ENCODE data around the gene COG5. TPM values are rescaled to one million over a fixed set of nuclear protein-coding genes. Genes with fewer than 3 reads are reported as not detected.
A peak's percentile ranks its signal among the peaks of the same experiment; 100 is the strongest.

COG5 gene
- total and polyA plus RNA-seq, 2 of the 4 experiments (the other 2 are of a cell fraction) = 18.5 to 27.4 TPM

GRCh38 chr7:107208024-107208521 lies 355.6 kb downstream of the COG5 start:
- Histone ChIP-seq H4K5ac (ENCODE audit: low read depth, low read length) (no peak overlapping the region), H3K79me1 (ENCODE audit: low read depth in 1 of 2, low read length in 2 of 2) (no peaks in the 10 kb centered on the region; a peak in 1 of 4 replicates), H3K4me3 (ENCODE audit: insufficient read depth, low read depth, low read length) (no peak overlapping the region), H2BK20ac (ENCODE audit: low read depth, low read length) (no peak overlapping the region), H3K4me2 (ENCODE audit: low read depth, low read length) (no peak overlapping the region), H4K20me1 (ENCODE audit: insufficient read depth, low read length) (no peaks in the 10 kb centered on the region), H3K9me3 (ENCODE audit: control insufficient read depth, insufficient read depth, low read length) (no peaks in the 10 kb centered on the region), H3K18ac (ENCODE audit: low read depth, low read length) (no peak overlapping the region), H3K23ac (ENCODE audit: low read depth, low read length) (no peak overlapping the region), H3K27ac (ENCODE audit: insufficient read depth, low read length) (no peak overlapping the region), H2AK9ac (replicated peaks; ENCODE audit: low read depth, low read length, poor library complexity) (no peak overlapping the region), H3K14ac (replicated peaks; ENCODE audit: low read depth, low read length) (0 out of 2 replicates have a peak overlapping the region, but pooled peaks have one; percentile 17), H3K56ac (ENCODE audit: extremely low read depth, insufficient read depth, low read length) (no peak overlapping the region), H3K4ac (ENCODE audit: low read depth, low read length) (no peak overlapping the region), H3K36me3 (ENCODE audit: control insufficient read depth, insufficient read depth, low read length) (peaks cover 22% of the 10 kb centered on the region), H3K27me3 (ENCODE audit: control insufficient read depth, insufficient read depth, low read length) (no peaks in the 10 kb centered on the region), H3K9me1 (ENCODE audit: insufficient read depth, low read length) (peaks cover 6% of the 10 kb centered on the region), H3K4me1 (ENCODE audit: control insufficient read depth, insufficient read depth, low read length) (peaks cover 4% of the 10 kb centered on the region; the same call in 1 of the 2 replicates), H4K8ac (ENCODE audit: low read depth in 2 of 2, low read length in 2 of 2) (no peak overlapping the region), H2BK5ac (ENCODE audit: low read depth, low read length, poor library complexity, severe bottlenecking) (no peak overlapping the region), H4K91ac (ENCODE audit: insufficient read depth, low read depth, low read length) (no peak overlapping the region), H2BK120ac (ENCODE audit: low read depth, low read length) (no peak overlapping the region), H3K9ac (ENCODE audit: low read depth, low read length) (no peak overlapping the region), H2BK15ac (ENCODE audit: low read depth, low read length) (no peak overlapping the region), H2AFZ (replicated peaks; ENCODE audit: low read length, poor library complexity) (no peak overlapping the region), H2AK5ac (ENCODE audit: low read depth, low read length) (no peak overlapping the region)
- intact Hi-C loops (cut with micrococcal nuclease) (loop anchor here (10.0 kb wide), 1 partner anchor 667 kb away; no protein-coding TSS in a partner anchor), in situ Hi-C loops (cut with MboI; ENCODE audit: low sequenced_read_pairs) (no loop called here), dilution Hi-C loops (cut with HindIII; ENCODE audit: low sequenced_read_pairs, unreplicated experiment) (no loop called here)
- CTCF ChIA-PET = no interaction called here
- peak; percentile 41 for DNase-seq
- POLR2A ChIA-PET (ENCODE audit: unreplicated experiment) = no interaction called here
- BruUV-seq (replicated peaks) = no TSS peak
- peak; percentile 56 for ATAC-seq (ENCODE audit: low read depth)
- WGBS, 2 experiments (ENCODE audit: extremely low coverage in 2 of 2, insufficient read length in 1 of 2) = no CpG with 5 or more reads among the region's 3 CpGs
- TF ChIP-seq NFE2L2 (IDR thresholded peaks at IDR 0.05; ENCODE audit: low read depth, low read length) (no peak), RFX5 (IDR thresholded peaks at IDR 0.05; ENCODE audit: low read depth, low read length) (no peak), MAFK (IDR thresholded peaks at IDR 0.05; ENCODE audit: low read depth, low read length) (no peak), FOS (IDR thresholded peaks at IDR 0.05; ENCODE audit: low read depth, low read length) (no peak), CHD1 (IDR thresholded peaks at IDR 0.05; ENCODE audit: low read depth, low read length) (no peak), RCOR1 (IDR thresholded peaks at IDR 0.05; ENCODE audit: insufficient replicate concordance, low read length) (no peak), POLR2A (IDR thresholded peaks at IDR 0.05; ENCODE audit: low read depth, low read length) (no peak), ELK1 (IDR thresholded peaks at IDR 0.05; ENCODE audit: borderline replicate concordance, low read depth, low read length) (no peak), CTCF (conservative IDR thresholded peaks at IDR 0.05; ENCODE audit: low read depth, low read length) (no peak), CEBPB (IDR thresholded peaks at IDR 0.05; ENCODE audit: low read depth, low read length) (no peak), RAD21 (IDR thresholded peaks at IDR 0.05; ENCODE audit: low read length) (no peak), SMC3 (IDR thresholded peaks at IDR 0.05; ENCODE audit: low read depth, low read length) (no peak), USF2 (IDR thresholded peaks at IDR 0.05; ENCODE audit: low read depth, low read length) (no peak), BHLHE40 (IDR thresholded peaks at IDR 0.05; ENCODE audit: low read depth, low read length) (no peak)

Data from IMR-90 (cell line).